ENCODE measurements around the gene PLEKHF1.

PLEKHF1 gene

GRCh38 chr19:29650772-29651387, 14.4 kb upstream of the PLEKHF1 start:
- no peak overlapping the region for H3K27ac ChIP-seq
- TF ChIP-seq CTCF (conservative IDR thresholded peaks at IDR 0.05) (no peak), ZFX (IDR thresholded peaks at IDR 0.05) (no peak)

DNA sequence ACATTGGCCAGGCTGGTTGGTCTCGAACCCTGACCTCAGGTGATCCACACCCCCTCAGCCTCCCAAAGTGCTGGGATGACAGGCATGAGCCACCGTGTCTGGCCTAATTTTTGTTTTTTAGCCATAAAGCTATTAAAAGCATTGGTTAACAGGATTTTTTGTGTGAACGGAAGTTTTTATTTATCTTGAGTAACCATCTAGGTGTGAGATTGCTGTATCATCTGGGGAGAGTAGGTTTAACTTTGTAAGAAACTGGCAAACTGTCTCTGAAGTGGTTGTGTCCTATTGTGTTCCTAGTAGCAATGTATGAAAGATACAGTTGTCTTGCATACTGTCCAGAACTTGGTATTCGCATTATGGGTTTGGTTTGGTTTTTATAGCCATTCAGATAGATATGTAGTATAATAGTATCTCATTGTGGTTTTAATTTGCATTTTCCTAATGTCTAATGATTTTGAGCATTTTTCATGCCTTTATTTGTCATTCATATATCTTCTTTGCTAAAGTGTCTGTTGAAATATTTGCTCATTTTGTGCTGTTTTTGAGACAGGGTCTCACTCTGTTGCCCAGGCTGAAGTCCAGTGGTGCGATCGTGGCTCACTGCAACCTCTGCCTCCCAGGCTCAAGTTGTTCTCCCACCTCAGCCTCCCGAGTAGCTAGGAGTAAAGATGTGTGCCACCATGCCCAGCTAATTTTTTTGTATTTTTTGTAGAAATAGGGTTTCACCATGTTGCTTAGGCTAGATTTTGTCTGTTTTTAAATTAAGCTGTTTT, 13.5 kb upstream of the PLEKHF1 start:
- no peak for TF ChIP-seq ZFX (IDR thresholded peaks at IDR 0.05)
- no peak for TF ChIP-seq CTCF (conservative IDR thresholded peaks at IDR 0.05)
- no peak overlapping the region for H3K27ac ChIP-seq

GRCh38 chr19:29653398-29653797, 11.9 kb upstream of the PLEKHF1 start:
- no peak overlapping the region for H3K27ac ChIP-seq
- no peak for TF ChIP-seq CTCF (conservative IDR thresholded peaks at IDR 0.05)
- TF ChIP-seq ZFX (IDR thresholded peaks at IDR 0.05): no peak

GRCh38 chr19:29655648-29656335, 9.5 kb upstream of the PLEKHF1 start:
- H3K27ac ChIP-seq: no peak overlapping the region
- TF ChIP-seq ZFX (IDR thresholded peaks at IDR 0.05) (no peak), CTCF (conservative IDR thresholded peaks at IDR 0.05) (no peak)

DNA sequence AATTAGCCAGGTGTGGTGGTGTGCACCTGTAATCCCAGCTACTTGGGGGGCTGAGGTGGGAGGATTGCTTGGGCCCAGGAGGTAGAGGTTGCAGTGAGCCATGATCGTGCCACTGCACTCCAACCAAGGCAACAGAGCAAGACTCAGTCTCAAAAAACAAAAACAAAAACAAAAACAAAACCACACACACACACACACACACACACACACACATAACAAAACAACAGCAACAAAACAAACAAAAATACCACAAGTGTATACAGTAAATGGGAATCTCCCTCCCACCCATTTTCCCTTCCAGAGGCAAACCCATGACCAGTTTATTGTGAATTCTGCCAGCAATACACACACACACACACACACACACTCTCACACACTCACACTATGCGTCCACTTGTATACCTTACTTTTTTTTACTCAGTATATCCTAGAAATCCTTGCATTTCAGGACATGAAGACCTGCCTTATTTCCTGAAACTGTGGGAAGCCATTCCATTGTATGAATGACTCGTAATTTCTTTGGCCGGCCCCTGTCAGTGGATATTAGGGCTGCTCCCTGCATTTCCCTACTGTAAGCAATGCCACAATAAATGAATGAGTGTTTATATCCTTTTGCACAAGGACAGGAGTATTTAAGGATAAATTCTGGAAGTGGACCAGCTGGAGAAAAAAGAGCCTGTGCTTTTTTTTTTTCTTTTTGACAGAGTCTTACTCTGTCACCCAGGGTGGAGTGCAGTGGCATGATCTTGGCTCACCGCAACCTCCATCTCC, 6.9 kb upstream of the PLEKHF1 start:
- H3K27ac ChIP-seq: no peak overlapping the region
- TF ChIP-seq CTCF (conservative IDR thresholded peaks at IDR 0.05) (no peak), ZFX (IDR thresholded peaks at IDR 0.05) (no peak)

GRCh38 chr19:29660835-29661234, 4.4 kb upstream of the PLEKHF1 start:
- no peak overlapping the region for H3K27ac ChIP-seq
- no peak for TF ChIP-seq CTCF (conservative IDR thresholded peaks at IDR 0.05)
- TF ChIP-seq ZFX (IDR thresholded peaks at IDR 0.05): no peak
